HG03025 (cell line): Measurements from ENCODE around the gene ST6GALNAC3.
"Not testable (repeated sequence)": the region's sequence is repeated elsewhere in the genome, so short reads cannot be mapped to it uniquely, and the experiment has no call there.

Experiments used
- ATAC-seq: cut with Tn5 transposase; IDR thresholded peaks from one replicate; pipeline ENCODE4 v1.9.1; 2021; ENCODE audit warnings: mild to moderate bottlenecking, moderate library complexity; ENCODE audit not compliant: unreplicated experiment, low FRiP score

The ST6GALNAC3 gene

GRCh38 chr1:76103034-76103433 is 28.5 kb downstream of the ST6GALNAC3 start:
- no peak for ATAC-seq

- ATAC-seq: no peak
Measured at GRCh38 chr1:76105372-76105771, 30.8 kb downstream of the ST6GALNAC3 start.

- ATAC-seq: no peak
Measured at GRCh38 chr1:76106251-76106650, 31.7 kb downstream of the ST6GALNAC3 start.

GRCh38 chr1:76106719-76107235 is 32.2 kb downstream of the ST6GALNAC3 start:
- no peak for ATAC-seq

GRCh38 chr1:76109404-76109803 is 34.9 kb downstream of the ST6GALNAC3 start:
- ATAC-seq: no peak

GRCh38 chr1:76109901-76110560 is 35.5 kb downstream of the ST6GALNAC3 start:
- ATAC-seq: no peak

- ATAC-seq: no peak
Measured at GRCh38 chr1:76110666-76111065, 36.1 kb downstream of the ST6GALNAC3 start.

GRCh38 chr1:76112321-76112720 is 37.8 kb downstream of the ST6GALNAC3 start:
- not testable (repeated sequence) for ATAC-seq

- ATAC-seq: no peak
Measured at GRCh38 chr1:76113446-76113845, 38.9 kb downstream of the ST6GALNAC3 start.

GRCh38 chr1:76115171-76115570 is 40.6 kb downstream of the ST6GALNAC3 start:
- no peak for ATAC-seq

- no peak for ATAC-seq
Measured at GRCh38 chr1:76121850-76122249, 47.3 kb downstream of the ST6GALNAC3 start.

GRCh38 chr1:76122271-76122670 is 47.7 kb downstream of the ST6GALNAC3 start:
- no peak for ATAC-seq

GRCh38 chr1:76123411-76124064 is 49.0 kb downstream of the ST6GALNAC3 start:
- not testable (repeated sequence) for ATAC-seq

- ATAC-seq: no peak
Measured at GRCh38 chr1:76124196-76124595, 49.6 kb downstream of the ST6GALNAC3 start.

GRCh38 chr1:76125473-76126219 is 51.1 kb downstream of the ST6GALNAC3 start:
- ATAC-seq: no peak

- ATAC-seq: no peak
Measured at GRCh38 chr1:76128096-76128495, 53.5 kb downstream of the ST6GALNAC3 start.

- ATAC-seq: no peak
Measured at GRCh38 chr1:76129731-76130130, 55.2 kb downstream of the ST6GALNAC3 start.

- no peak for ATAC-seq
Measured at GRCh38 chr1:76130992-76131391, 56.4 kb downstream of the ST6GALNAC3 start.

GRCh38 chr1:76133977-76134376 is 59.4 kb downstream of the ST6GALNAC3 start:
- no peak for ATAC-seq

- ATAC-seq: no peak
Measured at GRCh38 chr1:76135835-76136234, 61.3 kb downstream of the ST6GALNAC3 start.

- ATAC-seq: no peak
Measured at GRCh38 chr1:76136894-76137293, 62.3 kb downstream of the ST6GALNAC3 start.
